ENCODE results near the gene CXCL14. TPM values are rescaled to one million over a fixed set of nuclear protein-coding genes. Genes with fewer than 3 reads are reported as not detected.

CXCL14 gene
- total and polyA plus RNA-seq, 2 donors (not counting 1 experiment from before 2014, with no cell fraction given) = 0.17 TPM; not detected in 1

- H3K27me3 ChIP-seq (ENCODE audit: control insufficient read depth, insufficient read depth, low read length) = peaks cover 58% of the 10 kb centered on the region
- TF ChIP-seq EZH2 (IDR thresholded peaks at IDR 0.05; ENCODE audit: low read length, missing control alignments) (no peak), CTCF (conservative IDR thresholded peaks at IDR 0.05 in 1 of 2, IDR thresholded peaks at IDR 0.05 in 1 of 2; ENCODE audit: low read depth in 1 of 2, low read length in 2 of 2) (no peak)
- no peaks in the 10 kb centered on the region for H3K4me1 ChIP-seq (ENCODE audit: control insufficient read depth, extremely low read depth, insufficient read depth, low read length)
These were observed 36.8 kb downstream of the CXCL14 start for GRCh38 chr5:135541807-135542502.

GRCh38 chr5:135539430-135540005 lies 39.3 kb downstream of the CXCL14 start:
- no peak for DNase-seq (ENCODE audit: low read depth in 2 of 2)
- Histone ChIP-seq H3K36me3 (ENCODE audit: control insufficient read depth, insufficient read depth, low read length) (no peaks in the 10 kb centered on the region), H3K9ac (ENCODE audit: insufficient read depth, low read length) (no peak overlapping the region), H3K9me3 (ENCODE audit: control insufficient read depth, insufficient read depth, low read depth, low read length) (no peaks in the 10 kb centered on the region), H4K20me1 (ENCODE audit: control insufficient read depth, extremely low read depth, insufficient read depth, low read length) (no peaks in the 10 kb centered on the region), H3K27ac (ENCODE audit: insufficient read depth, low read length) (no peak overlapping the region), H2AFZ (ENCODE audit: low read length) (no peak overlapping the region), H3K79me2 (ENCODE audit: control insufficient read depth, insufficient read depth, low read length) (no peaks in the 10 kb centered on the region), H3K4me2 (ENCODE audit: extremely low read depth, insufficient read depth, low read length) (no peak overlapping the region), H3K27me3 (ENCODE audit: control insufficient read depth, insufficient read depth, low read length) (peaks cover 65% of the 10 kb centered on the region), H3K4me1 (ENCODE audit: control insufficient read depth, extremely low read depth, insufficient read depth, low read length) (no peaks in the 10 kb centered on the region), H3K4me3 (replicated peaks in 1 of 4; ENCODE audit: control extremely low read depth in 1 of 4, insufficient read depth in 1 of 4, low read depth in 3 of 4, low read length in 4 of 4) (no peak overlapping the region)
- TF ChIP-seq EZH2 (IDR thresholded peaks at IDR 0.05; ENCODE audit: low read length, missing control alignments) = no peak
- no peak for TF ChIP-seq CTCF (conservative IDR thresholded peaks at IDR 0.05 in 1 of 2, IDR thresholded peaks at IDR 0.05 in 1 of 2; ENCODE audit: low read depth in 1 of 2, low read length in 2 of 2)

More at GRCh38 chr5:135541807-135542502, 36.8 kb downstream of the CXCL14 start:
- Histone ChIP-seq H3K4me3 (replicated peaks in 1 of 4; ENCODE audit: control extremely low read depth in 1 of 4, insufficient read depth in 1 of 4, low read depth in 3 of 4, low read length in 4 of 4) (no peak overlapping the region), H3K27ac (ENCODE audit: insufficient read depth, low read length) (no peak overlapping the region), H3K9ac (ENCODE audit: insufficient read depth, low read length) (no peak overlapping the region), H3K9me3 (ENCODE audit: control insufficient read depth, insufficient read depth, low read depth, low read length) (no peaks in the 10 kb centered on the region), H2AFZ (ENCODE audit: low read length) (no peak overlapping the region), H3K79me2 (ENCODE audit: control insufficient read depth, insufficient read depth, low read length) (no peaks in the 10 kb centered on the region), H3K4me2 (ENCODE audit: extremely low read depth, insufficient read depth, low read length) (no peak overlapping the region), H3K36me3 (ENCODE audit: control insufficient read depth, insufficient read depth, low read length) (no peaks in the 10 kb centered on the region), H4K20me1 (ENCODE audit: control insufficient read depth, extremely low read depth, insufficient read depth, low read length) (no peaks in the 10 kb centered on the region)
- DNase-seq (ENCODE audit: low read depth in 2 of 2) = no peak

- no peak overlapping the region for H3K4me3 ChIP-seq (replicated peaks in 1 of 4; ENCODE audit: control extremely low read depth in 1 of 4, insufficient read depth in 1 of 4, low read depth in 3 of 4, low read length in 4 of 4)
- no peaks in the 10 kb centered on the region for H4K20me1 ChIP-seq (ENCODE audit: control insufficient read depth, extremely low read depth, insufficient read depth, low read length)
- peaks cover 55% of the 10 kb centered on the region for H3K27me3 ChIP-seq (ENCODE audit: control insufficient read depth, insufficient read depth, low read length)
- no peak overlapping the region for H3K9ac ChIP-seq (ENCODE audit: insufficient read depth, low read length)
- no peak overlapping the region for H3K4me2 ChIP-seq (ENCODE audit: extremely low read depth, insufficient read depth, low read length)
- no peaks in the 10 kb centered on the region for H3K9me3 ChIP-seq (ENCODE audit: control insufficient read depth, insufficient read depth, low read depth, low read length)
- H2AFZ ChIP-seq (ENCODE audit: low read length) = no peak overlapping the region
- H3K27ac ChIP-seq (ENCODE audit: insufficient read depth, low read length) = no peak overlapping the region
- no peaks in the 10 kb centered on the region for H3K79me2 ChIP-seq (ENCODE audit: control insufficient read depth, insufficient read depth, low read length)
- no peaks in the 10 kb centered on the region for H3K36me3 ChIP-seq (ENCODE audit: control insufficient read depth, insufficient read depth, low read length)
- no peaks in the 10 kb centered on the region for H3K4me1 ChIP-seq (ENCODE audit: control insufficient read depth, extremely low read depth, insufficient read depth, low read length)
- DNase-seq (ENCODE audit: low read depth in 2 of 2) = no peak
- TF ChIP-seq EZH2 (IDR thresholded peaks at IDR 0.05; ENCODE audit: low read length, missing control alignments) (no peak), CTCF (conservative IDR thresholded peaks at IDR 0.05 in 1 of 2, IDR thresholded peaks at IDR 0.05 in 1 of 2; ENCODE audit: low read depth in 1 of 2, low read length in 2 of 2) (no peak)
These were observed 40.5 kb downstream of the CXCL14 start for GRCh38 chr5:135538261-135538660.

All from fibroblast of lung (primary cell).